Fibroblast of the aortic adventitia (primary cell): ENCODE data around the gene WDR70. TPM values are rescaled to one million over a fixed set of nuclear protein-coding genes. Genes with fewer than 3 reads are reported as not detected.
A peak's percentile ranks its signal among the peaks of the same experiment; 100 is the strongest.

Experiments
- DNase-seq: peaks from one replicate; pipeline ENCODE4 v3.0.0-alpha.2; 2010; ENCODE audit warnings: low read depth
- H3K4me3 ChIP-seq: 2 replicates; pipeline ENCODE4 v1.5.1; 2011; ENCODE audit warnings: low read depth, mild to moderate bottlenecking, control low read depth, low read length, moderate library complexity
- CTCF ChIP-seq: IDR thresholded peaks from 2 replicates; pipeline ENCODE4 v1.5.1; 2011; ENCODE audit warnings: mild to moderate bottlenecking, low read length, control low read depth, inconsistent platforms; ENCODE audit not compliant: insufficient read depth
- total RNA-seq: library from RNA; depleted of rRNA; stranded (reverse); fragments of >200 nt; gene quantifications from 2 replicates; pipeline ENCODE4 v1.2.3, GENCODE V29; 2012; ENCODE audit warnings: low replicate concordance

WDR70 gene
- total RNA-seq, 1 donor: 24.6 TPM

- TF ChIP-seq CTCF: no peak
Observed at GRCh38 chr5:37734114-37734513, 355.0 kb downstream of the WDR70 start.

GRCh38 chr5:37735649-37736347 lies 356.7 kb downstream of the WDR70 start:
- TF ChIP-seq CTCF: no peak
- no peak for DNase-seq
- no peak overlapping the region for H3K4me3 ChIP-seq

More at GRCh38 chr5:37734114-37734513, 355.0 kb downstream of the WDR70 start:
- no peak overlapping the region for H3K4me3 ChIP-seq
- no peak for DNase-seq

GRCh38 chr5:37736397-37736796 lies 357.3 kb downstream of the WDR70 start:
- no peak for DNase-seq

GRCh38 chr5:37737326-37738056 lies 358.4 kb downstream of the WDR70 start:
- no peak overlapping the region for H3K4me3 ChIP-seq
- no peak for TF ChIP-seq CTCF
- DNase-seq: no peak

More at GRCh38 chr5:37736397-37736796, 357.3 kb downstream of the WDR70 start:
- no peak for TF ChIP-seq CTCF
- no peak overlapping the region for H3K4me3 ChIP-seq

- DNase-seq: peak; percentile 90
- H3K4me3 ChIP-seq: no peak overlapping the region
- no peak for TF ChIP-seq CTCF
Observed at GRCh38 chr5:37738057-37738691, 359.1 kb downstream of the WDR70 start.

- no peak for DNase-seq
- TF ChIP-seq CTCF: no peak
- no peak overlapping the region for H3K4me3 ChIP-seq
Observed at GRCh38 chr5:37738865-37739488, 359.9 kb downstream of the WDR70 start.
